A673 (cell line): Measurements from ENCODE around the gene MAOB.

Experiments used
- CTCF ChIP-seq: fragments of 300-800, 200-600 bp; sonication (generic); conservative IDR thresholded peaks from 2 replicates; pipeline ENCODE4 v1.5.1; 2017; ENCODE audit warnings: low read depth, mild to moderate bottlenecking, antibody characterized with exemption, low read length, moderate library complexity, mixed read lengths
- EZH2 ChIP-seq: fragments of 200-600 bp; sonication (generic); IDR thresholded peaks from 2 replicates; pipeline ENCODE4 v1.6.1; 2017; ENCODE audit warnings: borderline replicate concordance, low read depth, mild to moderate bottlenecking, mixed read lengths, antibody characterized with exemption, low read length; ENCODE audit not compliant: poor library complexity, severe bottlenecking

GRCh38 chrX:43910012-43910411 is 27.8 kb upstream of the MAOB start:
- TF ChIP-seq CTCF (no peak), EZH2 (no peak)
